GM13976 (cell line): ENCODE data around the gene PPP1CB.

Experiments used
- DNase-seq: peaks from one replicate; pipeline ENCODE4 v3.0.0; 2012; ENCODE audit warnings: low spot score
- CTCF ChIP-seq: IDR thresholded peaks from 2 replicates; pipeline ENCODE4 v1.5.1; 2012; ENCODE audit warnings: borderline replicate concordance, mild to moderate bottlenecking; ENCODE audit not compliant: insufficient read depth; ENCODE audit errors: extremely low read depth, missing control alignments, control extremely low read depth
- in situ Hi-C: fragments of 300-500 bp; cut with MboI; formaldehyde crosslinking; loops from one replicate; pipeline ENCODE4 v1.12.0; 2022; ENCODE audit warnings: low sequenced_read_pairs, mixed read lengths, inconsistent platforms; ENCODE audit not compliant: unreplicated experiment

The PPP1CB gene

DNA sequence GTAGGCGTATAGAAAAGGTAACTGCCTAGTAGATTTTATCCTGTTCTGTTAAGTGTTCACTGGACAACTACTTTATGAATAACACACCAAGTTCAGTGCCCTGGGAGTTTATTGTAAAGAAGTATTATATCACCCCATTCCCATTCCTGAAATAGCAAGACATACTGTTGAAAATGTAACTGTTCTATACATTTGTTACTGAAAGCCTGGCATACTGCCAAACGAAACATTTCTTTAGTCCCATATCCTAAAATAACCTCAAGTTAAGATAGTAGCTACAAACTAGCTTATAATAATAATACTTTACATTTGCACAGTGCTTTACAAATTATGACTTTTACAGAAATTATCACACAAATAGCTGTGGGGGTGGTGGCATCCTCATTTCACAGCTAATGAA lies 84.2 kb downstream of the PPP1CB start:
- TF ChIP-seq CTCF: no peak
- in situ Hi-C loops: no loop called here
- DNase-seq: no peak

DNA sequence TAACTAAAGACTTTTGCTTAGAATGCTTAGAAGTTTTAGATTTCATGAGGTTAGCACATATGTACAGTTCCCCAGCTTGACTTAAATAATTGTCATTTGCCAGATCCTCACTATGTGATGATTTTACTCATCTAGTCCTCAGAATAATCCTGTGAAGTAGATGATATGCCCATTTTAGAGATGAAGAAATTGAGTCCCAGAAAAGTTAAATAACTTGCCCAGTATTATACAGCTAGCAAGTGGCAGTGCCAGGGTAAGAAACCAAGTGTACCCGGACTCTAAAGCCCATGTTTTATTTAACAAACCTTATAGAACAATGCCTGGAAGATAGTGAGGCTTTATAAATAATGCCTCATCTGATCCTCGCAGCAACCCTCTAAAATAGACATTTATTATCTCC lies 87.3 kb downstream of the PPP1CB start:
- DNase-seq: no peak
- in situ Hi-C loops: no loop called here
- TF ChIP-seq CTCF: no peak

DNA sequence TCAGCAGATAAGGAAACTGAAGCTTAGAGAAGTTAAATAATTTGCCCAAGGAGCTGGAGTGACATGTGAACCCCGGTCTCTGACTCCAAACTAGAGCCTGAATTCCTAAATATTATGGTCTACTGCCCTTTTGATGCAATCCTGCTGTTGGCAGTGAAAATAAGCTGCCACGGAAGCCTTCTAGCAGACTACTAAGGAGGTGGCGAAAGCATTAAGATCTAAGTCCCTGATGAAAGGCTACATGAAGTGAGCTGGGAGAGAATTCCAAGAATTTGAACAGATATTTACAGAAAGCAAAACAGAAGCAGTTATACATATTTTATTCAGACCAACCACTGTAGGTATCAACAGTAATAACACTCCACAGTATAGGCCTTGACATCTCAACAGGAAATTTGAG lies 90.4 kb downstream of the PPP1CB start:
- no peak for DNase-seq
- no peak for TF ChIP-seq CTCF
- in situ Hi-C loops: no loop called here
